NCI-H1105 treated with DMSO at 0.1 percent for 48 hours (cell line): ENCODE results near the gene ABI3BP.

Experiments used
- DNase-seq: peaks from one replicate; lab custom pipeline; 2025; lab: John Stamatoyannopoulos, UW

Gene ABI3BP

GRCh38 chr3:100834332-100834731, 158.9 kb downstream of the ABI3BP start:
- DNase-seq = no peak

GRCh38 chr3:100833483-100833882, 159.7 kb downstream of the ABI3BP start:
- DNase-seq = peak; percentile 75

- DNase-seq = no peak
Observed at GRCh38 chr3:100831629-100832028, 161.6 kb downstream of the ABI3BP start.

- DNase-seq = no peak
Observed at GRCh38 chr3:100830931-100831330, 162.3 kb downstream of the ABI3BP start.

GRCh38 chr3:100825574-100825973, 167.6 kb downstream of the ABI3BP start:
- DNase-seq = peak; percentile 44

GRCh38 chr3:100815583-100815982, 177.6 kb downstream of the ABI3BP start:
- no peak for DNase-seq

GRCh38 chr3:100813828-100814227, 179.4 kb downstream of the ABI3BP start:
- DNase-seq = no peak

GRCh38 chr3:100811779-100812507, 181.3 kb downstream of the ABI3BP start:
- no peak for DNase-seq

- DNase-seq = no peak
Observed at GRCh38 chr3:100810671-100811070, 182.6 kb downstream of the ABI3BP start.

GRCh38 chr3:100804631-100805030, 188.6 kb downstream of the ABI3BP start:
- no peak for DNase-seq

GRCh38 chr3:100803711-100804110, 189.5 kb downstream of the ABI3BP start:
- no peak for DNase-seq

GRCh38 chr3:100802126-100802525, 191.1 kb downstream of the ABI3BP start:
- DNase-seq = no peak

GRCh38 chr3:100798012-100798411, 195.2 kb downstream of the ABI3BP start:
- no peak for DNase-seq

- DNase-seq = no peak
Observed at GRCh38 chr3:100796556-100796955, 196.7 kb downstream of the ABI3BP start.

GRCh38 chr3:100789579-100789978, 203.6 kb downstream of the ABI3BP start:
- no peak for DNase-seq

- DNase-seq = no peak
Observed at GRCh38 chr3:100783619-100784018, 209.6 kb downstream of the ABI3BP start.

- no peak for DNase-seq
Observed at GRCh38 chr3:100782906-100783305, 210.3 kb downstream of the ABI3BP start.

- DNase-seq = no peak
Observed at GRCh38 chr3:100782348-100782747, 210.9 kb downstream of the ABI3BP start.

GRCh38 chr3:100781301-100781700, 211.9 kb downstream of the ABI3BP start:
- no peak for DNase-seq

GRCh38 chr3:100780071-100780622, 213.1 kb downstream of the ABI3BP start:
- no peak for DNase-seq

GRCh38 chr3:100779480-100779879, 213.7 kb downstream of the ABI3BP start:
- DNase-seq = no peak

- no peak for DNase-seq
Observed at GRCh38 chr3:100777271-100777670, 215.9 kb downstream of the ABI3BP start.

- no peak for DNase-seq
Observed at GRCh38 chr3:100776746-100777145, 216.5 kb downstream of the ABI3BP start.
